Lung (tissue), 12 donors: ENCODE data around the gene CD247. TPM values are rescaled to one million over a fixed set of nuclear protein-coding genes. Genes with fewer than 3 reads are reported as not detected.

Experiments used
- ATAC-seq: fragments of 200-7000 bp; cut with Tn5 transposase; one replicate; pipeline ENCODE4 v1.9.1; 2020; ENCODE audit warnings: moderate number of reproducible peaks; ENCODE audit not compliant: insufficient read depth, low FRiP score
- DNase-seq, 3 donors: peaks; one replicate each; pipeline ENCODE4 v3.0.0-alpha.2; 2013 to 2017
- H3K27ac ChIP-seq, 2 donors: one replicate each; pipeline ENCODE4 v1.5.1; 2013; ENCODE audit warnings: mild to moderate bottlenecking in 2 of 2, moderate library complexity in 2 of 2, control low read depth in 1 of 2, inconsistent platforms in 1 of 2, low read depth in 1 of 2, low read length in 1 of 2
- H3K27me3 ChIP-seq, 3 donors: one replicate each; pipeline ENCODE4 v1.5.1; 2013; ENCODE audit warnings: low read length in 2 of 3; ENCODE audit not compliant: control insufficient read depth in 3 of 3, insufficient read depth in 3 of 3
- H3K36me3 ChIP-seq, 4 donors: one replicate each; pipeline ENCODE4 v1.5.1; 2013; ENCODE audit warnings: low read length in 4 of 4, mild to moderate bottlenecking in 1 of 4, moderate library complexity in 1 of 4; ENCODE audit not compliant: control insufficient read depth in 4 of 4, insufficient read depth in 4 of 4
- H3K4me1 ChIP-seq, 5 donors: one replicate each; pipeline ENCODE4 v1.5.1; 2013; ENCODE audit warnings: low read length in 5 of 5, mild to moderate bottlenecking in 2 of 5, moderate library complexity in 1 of 5; ENCODE audit not compliant: control insufficient read depth in 5 of 5, insufficient read depth in 5 of 5
- H3K4me3 ChIP-seq: one replicate; pipeline ENCODE4 v1.5.1; 2013; ENCODE audit warnings: mild to moderate bottlenecking, control low read depth, moderate library complexity
- H3K9ac ChIP-seq, 2 donors: one replicate each; pipeline ENCODE4 v1.5.1; 2013; ENCODE audit warnings: low read length in 2 of 2, control low read depth in 1 of 2; ENCODE audit not compliant: insufficient read depth in 1 of 2
- H3K9me3 ChIP-seq, 4 donors: one replicate each; pipeline ENCODE4 v1.5.1; 2013; ENCODE audit warnings: low read length in 3 of 4, mild to moderate bottlenecking in 1 of 4, moderate library complexity in 1 of 4; ENCODE audit not compliant: control insufficient read depth in 4 of 4, insufficient read depth in 3 of 4
- CTCF ChIP-seq: IDR thresholded peaks from 2 replicates; pipeline ENCODE4 v1.5.1; 2012; ENCODE audit warnings: mild to moderate bottlenecking; ENCODE audit errors: control extremely low read depth, extremely low read depth
- WGBS, 2 donors: extraction: QIAGEN DNeasy Blood & Tissue Kit; methylation state at CpG; one replicate each; pipeline ENCODE4 v1.1.7; 2013; 5-methylcytosine and 5-hydroxymethylcytosine counted together
- polyA plus RNA-seq, 2 donors: library from polyadenylated mRNA; stranded (reverse); fragments of 200-250 nt; gene quantifications; one replicate each; pipeline ENCODE4 v1.2.1, GENCODE V29; 2013
- total RNA-seq, 2 donors: library from RNA; depleted of rRNA in 1 of 2; stranded (reverse); fragments of >200 nt in 1 of 2; gene quantifications; one replicate each; pipeline ENCODE4 v1.2.1, GENCODE V29; 2014 to 2021
- donor health status: control.
- donor health status: control.
- donor health status: Bipolar disorder and iron deficiency.
- donor health status: healthy.
- donor health status: DM: yes; HTN: yes; CAD: no.

The CD247 gene
- total and polyA plus RNA-seq, 4 donors = 3.4 to 5.9 (median 3.8) TPM

- Histone ChIP-seq H3K9me3 (peaks cover 0 to 5% (median 2%) of the 10 kb centered on the region in 4 donors), H3K27me3 (peaks cover 0 to 3% (median 0%) of the 10 kb centered on the region in 3 donors), H3K4me3 (no peak overlapping the region), H3K27ac (no peak overlapping the region), H3K4me1 (no peaks in the 10 kb centered on the region), H3K36me3 (no peaks in the 10 kb centered on the region), H3K9ac (no peak overlapping the region)
- ATAC-seq (no peak), DNase-seq (no peak)
- 94 to 97% methylated on average over 5 of the region's 5 CpGs for WGBS, 2 donors
- no peak for TF ChIP-seq CTCF
These were observed 3.9 kb upstream of the CD247 start for GRCh38 chr1:167522246-167522645.

GRCh38 chr1:167520711-167521206, 2.4 kb upstream of the CD247 start:
- H3K4me3 ChIP-seq = no peak overlapping the region
- H3K27me3 ChIP-seq = peaks cover 0 to 3% (median 0%) of the 10 kb centered on the region in 3 donors
- H3K27ac ChIP-seq = no peak overlapping the region
- peaks cover 0 to 5% (median 2%) of the 10 kb centered on the region in 4 donors for H3K9me3 ChIP-seq
- H3K4me1 ChIP-seq = no peaks in the 10 kb centered on the region
- no peak for TF ChIP-seq CTCF
- no peak for ATAC-seq
- no peaks in the 10 kb centered on the region for H3K36me3 ChIP-seq
- no peak for DNase-seq
- no peak overlapping the region for H3K9ac ChIP-seq

GRCh38 chr1:167517535-167518330, 596 bp downstream of the CD247 start:
- H3K9ac ChIP-seq = no peak overlapping the region
- 84 to 92% methylated on average over 30 of the region's 30 CpGs for WGBS, 2 donors
- no peak overlapping the region for H3K4me3 ChIP-seq
- ATAC-seq (no peak), DNase-seq (no peak)
- no peaks in the 10 kb centered on the region for H3K4me1 ChIP-seq
- no peak for TF ChIP-seq CTCF
- H3K9me3 ChIP-seq = peaks cover 0 to 4% (median 1%) of the 10 kb centered on the region in 4 donors
- peaks cover 0 to 3% (median 0%) of the 10 kb centered on the region in 3 donors for H3K27me3 ChIP-seq
- H3K27ac ChIP-seq = peak overlapping the region in 1 of 2 donors; percentile 40
- no peaks in the 10 kb centered on the region for H3K36me3 ChIP-seq
